UCSD-AML1 (cell line): ENCODE measurements around the gene PHKG2.

Experiments used
- DNase-seq: peaks from one replicate; lab custom pipeline; 2025; ENCODE audit not compliant: unreplicated experiment; lab: John Stamatoyannopoulos, UW

PHKG2 gene

DNA sequence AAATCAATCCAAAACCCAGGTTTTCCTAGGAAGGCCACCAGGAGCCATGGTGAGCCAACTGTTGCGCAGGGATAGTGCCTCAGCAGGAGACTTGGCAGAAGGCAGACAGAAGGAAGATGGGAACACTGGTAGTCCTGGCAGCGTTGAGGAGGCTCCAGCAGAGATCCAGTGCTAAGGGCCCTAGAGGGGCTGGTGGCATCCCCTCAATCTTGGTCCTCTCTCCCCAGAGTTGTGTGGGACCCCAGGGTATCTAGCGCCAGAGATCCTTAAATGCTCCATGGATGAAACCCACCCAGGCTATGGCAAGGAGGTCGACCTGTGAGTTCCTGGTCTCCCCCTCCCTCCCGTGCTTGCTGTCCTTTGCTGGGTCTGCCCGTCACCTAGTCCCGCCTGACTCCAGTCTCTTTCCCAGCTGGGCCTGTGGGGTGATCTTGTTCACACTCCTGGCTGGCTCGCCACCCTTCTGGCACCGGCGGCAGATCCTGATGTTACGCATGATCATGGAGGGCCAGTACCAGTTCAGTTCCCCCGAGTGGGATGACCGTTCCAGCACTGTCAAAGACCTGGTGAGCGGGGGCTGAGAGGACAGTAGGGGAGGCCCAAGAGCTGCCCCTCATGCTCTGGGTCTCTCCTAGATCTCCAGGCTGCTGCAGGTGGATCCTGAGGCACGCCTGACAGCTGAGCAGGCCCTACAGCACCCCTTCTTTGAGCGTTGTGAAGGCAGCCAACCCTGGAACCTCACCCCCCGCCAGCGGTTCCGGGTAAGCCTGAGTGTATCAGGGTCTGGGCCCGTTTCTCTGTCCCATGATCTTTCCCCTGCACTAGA is 7.9 kb downstream of the PHKG2 start:
- DNase-seq: no peak

DNA sequence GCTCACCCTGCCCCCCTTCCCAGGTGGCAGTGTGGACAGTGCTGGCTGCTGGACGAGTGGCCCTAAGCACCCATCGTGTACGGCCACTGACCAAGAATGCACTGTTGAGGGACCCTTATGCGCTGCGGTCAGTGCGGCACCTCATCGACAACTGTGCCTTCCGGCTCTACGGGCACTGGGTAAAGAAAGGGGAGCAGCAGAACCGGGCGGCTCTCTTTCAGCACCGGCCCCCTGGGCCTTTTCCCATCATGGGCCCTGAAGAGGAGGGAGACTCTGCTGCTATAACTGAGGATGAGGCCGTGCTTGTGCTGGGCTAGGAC is 8.5 kb downstream of the PHKG2 start:
- no peak for DNase-seq

DNA sequence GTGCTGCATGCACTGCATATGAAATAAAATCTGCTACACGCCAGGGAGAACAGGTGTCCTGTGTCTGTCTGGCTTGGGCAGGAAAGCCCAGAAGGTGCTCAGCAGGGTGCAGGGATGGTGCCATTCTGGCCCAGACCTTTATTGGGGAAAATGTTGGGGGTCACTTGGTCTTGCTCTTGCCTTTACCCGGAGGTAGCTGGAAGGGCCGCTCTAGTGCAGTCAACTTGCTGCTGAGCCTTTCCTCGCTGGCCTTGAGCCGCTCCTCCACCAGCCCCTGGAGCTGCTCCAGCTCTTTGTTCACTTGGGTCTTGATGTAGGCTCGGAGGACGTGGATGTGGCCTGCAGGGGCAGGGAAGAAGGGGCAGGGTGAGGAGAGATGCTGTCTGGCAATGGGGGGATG is 9.1 kb downstream of the PHKG2 start:
- DNase-seq: no peak

DNA sequence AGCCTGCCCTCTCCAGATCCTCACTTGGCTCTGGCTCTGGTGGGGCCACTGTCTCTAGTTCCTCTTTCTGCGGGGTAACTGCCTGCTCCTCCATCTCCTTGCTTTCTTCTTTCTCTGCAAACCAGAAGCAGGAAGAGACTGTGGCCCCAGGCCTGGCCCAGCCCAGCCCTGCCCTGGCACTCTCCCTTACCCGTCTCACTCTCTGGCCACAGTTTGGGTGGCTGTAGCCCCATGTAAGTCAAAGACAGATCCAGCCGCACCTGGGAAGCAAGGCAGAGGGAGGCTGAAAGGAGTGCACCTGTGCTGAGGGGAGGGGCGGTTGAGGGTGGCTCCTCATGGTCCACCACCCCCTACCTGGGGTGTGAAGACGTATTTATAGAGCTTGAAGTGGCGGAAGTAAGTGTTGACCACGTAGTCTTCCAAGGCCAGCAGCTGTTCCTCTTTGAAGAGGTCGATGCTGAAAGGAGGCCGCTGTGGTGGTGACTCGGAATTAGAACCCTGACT is 10.8 kb downstream of the PHKG2 start:
- peak; percentile 41 for DNase-seq

DNA sequence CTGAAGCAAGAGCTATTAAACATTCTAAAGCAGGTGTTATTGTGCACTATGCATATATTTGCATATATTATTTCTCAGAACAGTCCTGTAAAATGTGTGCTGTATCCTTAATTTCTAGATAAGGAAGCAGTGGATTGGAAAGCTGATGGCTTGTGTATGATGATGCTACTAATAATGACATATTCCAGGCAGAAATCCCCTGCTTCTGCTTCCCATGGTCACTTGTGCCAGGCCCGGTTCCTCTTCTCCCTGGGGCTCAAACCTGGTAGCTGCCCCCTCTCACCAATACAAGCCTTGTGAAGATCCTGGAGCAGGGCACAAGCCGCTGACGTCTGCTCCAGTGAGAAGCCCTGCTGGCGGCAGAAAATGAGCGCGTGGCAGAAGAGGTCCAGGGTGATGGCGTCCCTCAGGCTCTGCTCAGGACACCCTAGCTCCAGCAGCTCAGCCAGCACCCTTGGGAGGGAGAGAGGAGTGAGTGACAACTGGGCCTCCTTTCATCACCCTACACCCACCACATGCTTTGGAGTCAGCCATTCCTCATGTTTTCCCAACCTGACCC is 11.9 kb downstream of the PHKG2 start:
- no peak for DNase-seq

DNA sequence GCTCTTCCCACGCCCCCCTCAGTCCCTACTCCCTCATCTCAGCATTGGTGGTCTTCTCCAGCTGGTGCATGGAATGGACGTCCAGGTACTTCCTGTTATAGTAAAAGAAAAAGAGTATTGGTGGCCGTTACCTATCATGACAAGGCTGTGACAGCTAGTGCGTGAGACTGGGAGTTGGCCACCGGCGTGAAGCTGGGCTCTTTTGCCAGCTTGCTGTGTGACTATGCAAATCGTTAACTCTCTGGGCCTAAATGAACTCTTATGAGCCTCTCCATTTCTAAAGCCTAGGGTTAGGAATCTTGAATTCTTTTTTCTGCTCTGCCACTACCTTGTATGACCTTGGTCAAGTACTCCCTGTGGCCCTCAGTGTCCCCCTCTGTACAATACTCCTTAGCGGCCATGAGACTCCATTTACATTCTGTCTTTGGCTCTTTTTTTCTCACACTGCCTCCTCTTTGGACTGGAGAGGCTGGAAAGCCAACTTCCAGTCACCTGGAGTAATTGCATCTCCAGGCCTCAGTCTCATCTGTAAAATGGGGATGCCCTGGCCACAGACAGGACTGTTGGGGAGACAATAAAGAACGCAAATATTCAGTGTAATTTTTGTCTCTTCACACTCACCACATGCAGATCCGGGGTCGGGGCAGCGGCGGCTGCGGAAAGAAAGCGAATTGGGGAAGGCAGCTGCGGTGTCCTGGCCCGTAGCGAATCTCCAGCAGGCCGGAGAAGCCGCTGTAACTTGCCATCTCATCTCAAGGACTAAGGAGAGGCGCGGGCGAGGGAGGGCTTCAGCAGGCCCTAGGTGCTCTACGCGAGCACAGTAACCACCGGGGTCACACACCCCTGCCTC is 12.6 kb downstream of the PHKG2 start:
- no peak for DNase-seq

DNA sequence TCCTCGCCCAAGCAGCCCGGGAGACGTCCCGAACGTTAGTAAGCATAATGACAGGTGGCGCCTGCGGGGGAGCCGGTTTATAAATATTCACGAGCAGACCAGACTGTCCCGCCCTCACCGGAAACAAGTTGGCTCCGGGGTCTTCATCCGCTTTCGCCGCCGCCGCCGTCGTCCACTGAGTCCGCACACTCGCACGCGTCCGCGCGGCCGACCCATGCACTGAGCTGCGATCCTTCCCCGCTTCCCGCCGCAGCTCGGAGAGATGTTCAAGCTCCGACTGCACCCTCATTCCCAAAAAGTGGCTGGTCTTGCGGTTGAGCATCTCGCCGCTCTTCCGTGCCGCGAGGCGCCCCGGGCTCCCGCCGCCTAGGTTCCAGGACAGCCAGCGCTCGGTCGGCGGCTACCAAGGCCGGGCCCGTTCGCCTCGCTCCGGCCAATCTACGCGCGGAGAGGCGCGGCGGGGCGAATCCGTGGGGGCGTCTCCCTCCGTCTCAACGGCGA is 13.3 kb downstream of the PHKG2 start:
- DNase-seq: peak; percentile 35

DNA sequence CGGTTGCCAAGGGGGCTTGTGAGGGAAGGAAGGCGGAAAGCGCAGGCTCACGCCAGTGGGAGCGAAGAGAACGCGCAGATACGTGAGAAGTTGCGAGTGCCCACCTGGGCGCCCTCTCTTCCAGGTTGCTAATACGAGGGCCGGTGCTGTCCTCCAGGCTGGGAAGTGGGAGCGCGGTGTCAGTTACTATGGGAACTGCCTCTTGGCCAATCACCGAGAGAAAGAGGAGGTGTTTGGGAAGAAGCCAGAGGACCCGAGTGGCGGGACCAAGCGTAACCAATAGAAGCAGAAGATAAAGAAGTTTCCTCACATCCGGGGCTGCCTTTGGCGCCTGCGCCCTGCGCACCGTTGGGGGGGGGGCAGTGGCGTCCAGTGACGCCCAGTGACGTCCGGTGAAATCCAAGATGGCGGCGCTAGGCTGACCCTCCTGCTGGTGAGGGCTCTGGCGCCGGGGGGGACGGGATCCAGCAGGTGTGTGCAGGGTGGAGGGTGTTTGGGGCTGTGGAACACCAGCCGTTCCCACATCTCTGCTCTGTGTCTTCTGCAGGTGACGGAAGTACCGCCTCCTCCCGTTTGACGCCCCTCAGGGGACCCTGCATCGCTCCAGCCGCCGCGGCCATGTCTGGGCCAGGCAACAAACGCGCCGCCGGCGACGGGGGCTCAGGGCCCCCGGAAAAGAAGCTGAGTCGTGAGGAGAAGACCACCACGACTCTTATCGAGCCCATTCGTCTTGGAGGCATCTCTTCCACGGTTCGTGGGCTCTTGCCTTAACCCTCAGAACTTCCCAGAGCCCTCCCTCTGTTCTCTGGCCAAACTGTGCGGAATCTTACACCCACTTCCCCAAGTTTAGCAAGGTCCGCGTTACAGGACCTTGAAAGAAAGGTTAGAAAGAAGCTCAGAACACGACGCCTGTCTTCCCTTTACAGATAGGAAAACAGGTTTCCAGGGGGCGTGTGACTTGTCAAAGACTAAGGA is 14.0 kb downstream of the PHKG2 start, which contains the start of the genes CFAP119 and RNF40:
Gene CFAP119, minus strand, starts transcription at position 135 of the 975 bp plus-strand sequence. CDS start 314 bp downstream, outside the sequence.
Gene RNF40, plus strand, starts transcription at position 395 of the 975 bp plus-strand sequence. Its CDS starts 224 bp downstream, at position 619.
- DNase-seq: peak; percentile 96

DNA sequence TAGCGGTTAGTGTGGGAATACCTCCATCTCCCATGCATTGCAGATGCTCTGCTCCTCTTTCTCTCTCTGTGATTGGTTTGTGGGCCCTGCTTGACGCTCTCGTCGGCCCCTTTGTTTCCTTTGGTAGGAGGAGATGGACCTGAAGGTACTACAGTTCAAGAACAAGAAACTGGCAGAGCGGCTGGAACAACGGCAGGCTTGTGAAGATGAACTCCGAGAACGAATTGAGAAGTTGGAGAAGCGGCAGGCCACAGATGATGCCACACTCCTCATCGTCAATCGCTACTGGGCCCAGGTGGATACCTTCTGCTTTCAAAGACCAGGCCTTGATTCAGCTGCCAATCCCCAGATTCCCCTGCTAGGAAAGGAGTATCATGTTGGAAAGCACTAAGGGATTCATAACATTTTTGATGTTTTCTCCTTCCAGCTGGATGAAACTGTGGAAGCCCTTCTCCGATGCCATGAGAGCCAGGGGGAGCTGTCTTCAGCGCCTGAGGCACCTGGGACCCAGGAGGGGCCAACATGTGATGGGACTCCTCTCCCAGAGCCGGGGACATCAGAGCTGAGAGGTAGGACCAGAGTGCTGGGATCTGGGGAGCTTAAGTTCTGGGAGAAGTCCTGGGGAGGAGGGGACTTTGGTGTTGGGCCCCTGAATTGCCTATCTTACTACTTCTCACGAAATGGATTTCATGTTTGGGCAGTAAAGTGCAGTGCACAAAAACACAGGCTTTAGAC is 14.9 kb downstream of the PHKG2 start:
- no peak for DNase-seq

DNA sequence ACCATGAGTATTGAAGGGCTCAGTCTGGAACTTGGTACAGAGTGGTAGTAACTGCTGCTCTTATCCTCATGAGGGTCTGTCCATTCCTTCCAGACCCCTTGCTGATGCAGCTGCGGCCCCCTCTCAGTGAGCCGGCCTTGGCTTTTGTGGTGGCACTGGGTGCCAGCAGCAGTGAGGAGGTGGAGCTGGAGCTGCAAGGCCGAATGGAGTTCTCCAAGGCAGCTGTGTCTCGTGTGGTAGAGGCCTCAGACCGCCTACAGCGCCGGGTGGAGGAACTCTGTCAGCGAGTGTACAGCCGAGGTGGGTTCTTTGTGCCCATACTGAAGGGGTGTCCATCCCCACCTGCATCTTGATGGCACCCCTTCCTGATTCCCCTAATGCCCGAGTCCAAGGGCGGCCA is 15.9 kb downstream of the PHKG2 start:
- no peak for DNase-seq

DNA sequence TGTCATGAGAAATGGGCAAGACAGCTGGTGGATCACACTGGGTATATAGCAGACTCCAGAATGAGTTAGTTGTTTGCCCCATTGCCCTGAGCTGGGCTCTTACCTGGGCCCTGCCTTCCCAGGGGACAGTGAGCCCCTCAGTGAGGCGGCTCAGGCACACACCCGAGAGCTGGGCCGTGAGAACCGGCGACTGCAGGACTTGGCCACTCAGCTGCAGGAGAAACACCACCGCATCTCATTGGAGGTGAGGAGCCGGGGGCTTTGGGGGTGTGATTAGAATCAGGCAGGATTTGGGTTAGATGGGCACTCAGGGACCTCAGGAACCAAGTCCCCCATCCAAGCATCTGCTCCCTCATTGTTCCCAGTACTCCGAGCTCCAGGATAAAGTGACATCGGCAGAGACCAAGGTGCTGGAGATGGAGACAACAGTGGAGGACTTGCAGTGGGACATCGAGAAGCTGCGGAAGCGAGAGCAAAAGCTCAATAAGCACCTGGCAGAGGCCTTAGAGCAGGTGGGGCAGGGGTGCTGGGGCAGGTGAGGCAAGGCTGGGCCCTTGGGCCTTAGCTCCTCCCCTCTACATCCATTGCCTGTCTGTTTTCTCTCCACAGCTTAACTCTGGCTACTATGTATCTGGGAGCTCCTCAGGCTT is 16.7 kb downstream of the PHKG2 start:
- DNase-seq: no peak

DNA sequence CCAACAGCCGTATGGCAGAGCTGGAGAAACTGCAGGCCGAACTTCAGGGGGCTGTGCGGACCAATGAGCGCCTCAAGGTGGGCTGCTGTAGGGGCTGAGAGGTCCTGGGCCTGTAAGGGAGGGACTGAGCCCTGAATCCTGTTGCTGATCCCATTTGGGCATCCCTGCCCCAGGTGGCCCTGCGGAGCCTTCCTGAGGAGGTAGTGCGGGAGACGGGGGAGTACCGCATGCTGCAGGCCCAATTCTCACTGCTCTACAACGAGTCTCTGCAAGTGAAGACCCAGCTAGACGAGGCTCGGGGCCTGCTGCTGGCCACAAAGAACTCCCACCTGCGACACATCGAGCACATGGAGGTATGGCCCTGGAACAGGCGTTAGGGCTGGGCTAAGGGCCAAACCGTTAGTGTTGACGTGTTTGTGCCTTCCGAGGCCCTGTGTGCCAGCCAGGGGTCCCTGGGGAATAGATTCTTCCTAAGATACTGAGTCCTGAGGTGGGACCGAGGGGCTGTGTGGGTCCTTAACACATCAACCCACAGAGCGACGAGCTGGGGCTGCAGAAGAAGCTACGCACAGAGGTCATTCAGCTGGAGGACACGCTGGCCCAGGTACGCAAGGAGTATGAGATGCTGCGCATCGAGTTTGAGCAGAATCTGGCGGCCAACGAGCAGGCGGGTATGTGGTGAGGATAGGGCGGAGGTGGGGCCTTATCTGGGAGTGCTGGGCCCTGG is 18.1 kb downstream of the PHKG2 start:
- no peak for DNase-seq

DNA sequence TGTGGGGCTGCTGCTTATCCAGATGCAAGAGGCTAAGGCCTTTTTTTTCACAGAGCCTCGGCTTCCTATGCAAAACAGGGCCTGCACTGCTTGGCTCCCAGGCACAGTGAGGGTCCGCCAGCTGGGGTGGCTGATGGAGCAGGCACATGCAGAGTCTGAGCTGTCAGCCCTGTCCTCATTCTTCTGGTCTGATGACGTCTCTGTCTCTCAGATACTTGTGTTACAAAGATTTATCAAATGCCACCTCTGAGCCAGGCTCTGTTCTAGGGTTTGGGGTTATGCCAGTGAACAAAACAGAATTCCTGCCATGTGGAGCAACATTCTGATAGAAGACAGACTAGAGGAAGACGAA is 18.7 kb downstream of the PHKG2 start:
- DNase-seq: no peak

DNA sequence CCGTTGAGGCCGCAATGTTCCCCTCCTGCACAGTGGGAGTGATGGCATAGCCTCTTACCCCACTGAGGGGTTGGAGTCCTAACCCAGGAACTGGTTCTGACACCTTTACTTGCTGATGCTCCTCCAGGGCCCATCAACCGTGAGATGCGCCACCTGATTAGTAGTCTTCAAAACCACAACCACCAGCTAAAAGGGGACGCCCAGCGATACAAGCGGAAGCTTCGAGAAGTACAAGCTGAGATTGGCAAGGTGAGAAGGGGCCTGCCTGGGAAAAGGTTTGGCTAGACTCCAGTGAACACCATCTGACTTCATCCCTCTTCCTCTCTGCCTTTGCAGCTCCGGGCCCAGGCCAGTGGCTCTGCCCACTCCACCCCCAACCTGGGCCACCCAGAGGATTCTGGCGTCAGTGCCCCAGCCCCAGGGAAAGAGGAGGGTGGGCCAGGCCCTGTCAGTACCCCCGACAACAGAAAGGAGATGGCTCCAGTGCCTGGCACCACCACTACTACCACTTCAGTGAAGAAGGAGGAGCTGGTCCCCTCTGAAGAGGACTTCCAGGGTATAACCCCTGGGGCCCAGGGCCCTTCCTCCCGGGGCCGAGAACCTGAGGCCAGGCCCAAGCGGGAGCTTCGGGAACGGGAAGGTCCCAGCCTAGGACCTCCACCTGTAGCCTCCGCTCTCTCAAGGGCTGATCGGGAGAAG is 19.7 kb downstream of the PHKG2 start:
- DNase-seq: no peak

DNA sequence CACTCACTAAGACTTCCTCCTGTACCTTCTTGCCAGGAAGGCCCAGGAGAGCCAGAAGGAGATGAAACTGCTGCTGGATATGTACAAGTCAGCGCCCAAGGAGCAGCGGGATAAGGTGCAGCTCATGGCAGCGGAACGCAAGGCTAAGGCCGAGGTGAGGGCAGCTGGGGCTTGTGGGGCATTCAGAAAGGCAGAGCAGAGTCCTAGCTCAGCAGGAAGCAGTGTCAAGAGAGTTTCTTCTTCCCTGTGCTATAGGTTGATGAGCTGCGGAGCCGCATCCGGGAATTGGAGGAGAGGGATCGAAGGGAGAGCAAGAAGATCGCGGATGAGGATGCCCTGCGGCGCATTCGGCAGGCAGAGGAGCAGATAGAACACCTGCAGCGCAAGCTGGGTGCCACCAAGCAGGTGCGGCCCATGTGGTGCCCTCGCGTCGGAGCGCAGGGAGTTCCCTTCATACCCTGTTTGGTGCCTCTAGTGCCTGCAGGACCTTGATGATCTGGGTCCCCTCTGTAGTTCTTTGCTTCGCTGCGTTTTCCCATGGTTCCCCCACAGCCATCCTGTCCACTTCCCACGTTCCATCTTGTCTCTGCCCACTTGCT is 20.5 kb downstream of the PHKG2 start:
- no peak for DNase-seq

DNA sequence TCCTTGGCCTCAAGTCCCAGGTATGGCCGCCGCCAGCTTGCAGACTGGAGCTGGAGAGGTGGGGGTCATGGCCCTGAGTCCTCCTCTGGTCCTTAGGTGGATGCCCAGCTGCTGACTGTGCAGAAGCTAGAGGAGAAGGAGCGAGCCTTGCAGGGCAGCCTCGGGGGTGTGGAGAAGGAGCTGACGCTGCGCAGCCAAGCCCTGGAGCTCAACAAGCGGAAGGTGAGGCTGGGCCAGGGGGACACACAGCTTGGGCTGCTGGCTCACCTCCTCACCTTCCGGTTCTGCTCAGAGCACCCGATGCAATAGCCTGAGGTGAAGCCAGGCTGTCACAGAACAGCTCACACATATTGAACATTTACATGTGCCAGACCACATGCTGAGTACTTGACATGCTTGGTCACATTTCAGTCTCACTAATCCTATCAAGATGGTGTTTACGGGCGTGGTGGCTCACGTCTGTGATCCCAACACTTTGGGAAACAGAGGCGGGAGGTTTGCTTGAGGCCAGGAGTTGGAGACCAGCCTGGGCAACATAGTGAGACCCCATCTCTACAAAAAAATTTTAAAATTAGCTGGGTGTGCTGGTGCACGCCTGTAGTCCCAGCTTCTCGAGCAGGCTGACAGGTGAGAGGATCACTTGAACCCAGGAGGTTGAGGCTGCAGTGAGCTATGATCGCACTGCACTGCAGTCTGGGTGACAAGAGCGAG is 21.3 kb downstream of the PHKG2 start:
- DNase-seq: no peak

DNA sequence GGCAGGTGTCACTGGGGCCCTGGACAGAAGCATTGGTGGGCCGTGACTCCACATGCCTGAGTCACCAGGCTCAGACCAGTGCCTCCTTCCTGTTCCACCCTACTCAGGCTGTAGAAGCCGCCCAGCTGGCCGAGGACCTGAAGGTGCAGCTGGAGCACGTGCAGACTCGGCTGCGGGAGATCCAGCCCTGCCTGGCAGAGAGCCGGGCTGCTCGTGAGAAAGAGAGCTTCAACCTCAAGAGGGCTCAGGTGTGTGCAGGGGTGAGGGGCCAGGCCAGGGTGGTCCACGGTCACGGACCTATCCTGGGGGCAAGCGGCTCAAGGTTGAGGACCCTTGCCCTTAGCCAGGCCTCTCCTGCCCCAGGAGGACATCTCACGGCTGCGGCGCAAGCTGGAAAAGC is 23.5 kb downstream of the PHKG2 start:
- no peak for DNase-seq
